HG03432 (cell line): ENCODE results near the gene PACRG.

Experiments used
- ATAC-seq: cut with Tn5 transposase; IDR thresholded peaks from one replicate; pipeline ENCODE4 v1.9.1; 2021; ENCODE audit warnings: mild to moderate bottlenecking, moderate library complexity; ENCODE audit not compliant: unreplicated experiment

The PACRG gene

DNA sequence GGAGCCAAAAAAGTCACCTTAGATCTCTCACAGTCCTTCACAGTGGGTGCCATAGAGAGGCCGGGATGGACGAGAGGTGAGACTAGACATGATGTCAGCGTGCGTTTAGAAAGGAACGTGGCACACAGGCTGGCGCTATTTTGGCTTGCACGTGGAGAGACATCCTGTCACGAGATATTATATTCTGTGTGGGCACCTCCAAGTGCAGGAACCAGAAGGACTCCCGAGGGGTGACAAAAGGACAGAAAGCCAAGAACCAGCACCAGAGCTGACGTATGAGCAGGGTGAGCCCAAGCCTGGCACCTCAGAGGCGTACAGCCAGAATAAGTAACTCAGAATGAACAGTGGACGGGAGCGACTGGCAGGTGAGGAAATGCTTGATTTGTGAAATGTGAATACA, 636.9 kb downstream of the PACRG start:
- ATAC-seq = no peak
